GM19043 (cell line): ENCODE data around the gene UNC5B.

Experiments
- ATAC-seq: cut with Tn5 transposase; IDR thresholded peaks from one replicate; pipeline ENCODE4 v1.9.1; 2021; ENCODE audit warnings: low read depth; ENCODE audit not compliant: unreplicated experiment

UNC5B gene

GRCh38 chr10:71212318-71213126 is at the start of gene UNC5B:
Gene UNC5B (plus strand): TSS chr10:71212570. CDS start chr10:71212986, 416 bp downstream.
- no peak for ATAC-seq

GRCh38 chr10:71173466-71173865 is 38.9 kb upstream of the UNC5B start:
- ATAC-seq = no peak

GRCh38 chr10:71176661-71177060 is 35.7 kb upstream of the UNC5B start:
- no peak for ATAC-seq

DNA sequence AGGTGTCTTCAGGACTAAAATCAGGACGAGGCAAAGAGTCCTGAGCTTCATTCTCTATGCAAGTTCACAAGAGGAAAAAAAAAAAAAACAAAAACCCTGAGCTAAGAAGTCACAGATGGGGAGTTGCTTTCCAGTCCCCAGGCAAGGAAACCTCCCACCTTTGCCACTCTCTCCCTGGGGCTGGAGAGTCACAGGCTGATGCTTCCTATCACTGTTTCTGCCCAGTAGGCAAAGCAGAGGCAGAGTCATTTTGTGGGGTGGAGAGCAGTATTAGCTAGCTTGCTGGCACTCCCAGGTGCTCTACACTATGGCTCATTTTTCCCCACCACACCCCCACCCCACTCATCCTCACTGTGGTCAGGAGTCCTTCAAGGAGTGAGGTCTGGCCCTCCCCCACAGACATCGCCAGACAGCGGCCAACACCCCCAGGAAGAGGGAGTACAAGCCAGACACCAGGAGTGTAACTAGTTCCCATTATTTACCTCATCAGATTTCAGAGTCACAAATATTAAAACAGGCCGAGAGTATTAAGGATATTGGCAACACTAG is 34.6 kb upstream of the UNC5B start:
- ATAC-seq = no peak

DNA sequence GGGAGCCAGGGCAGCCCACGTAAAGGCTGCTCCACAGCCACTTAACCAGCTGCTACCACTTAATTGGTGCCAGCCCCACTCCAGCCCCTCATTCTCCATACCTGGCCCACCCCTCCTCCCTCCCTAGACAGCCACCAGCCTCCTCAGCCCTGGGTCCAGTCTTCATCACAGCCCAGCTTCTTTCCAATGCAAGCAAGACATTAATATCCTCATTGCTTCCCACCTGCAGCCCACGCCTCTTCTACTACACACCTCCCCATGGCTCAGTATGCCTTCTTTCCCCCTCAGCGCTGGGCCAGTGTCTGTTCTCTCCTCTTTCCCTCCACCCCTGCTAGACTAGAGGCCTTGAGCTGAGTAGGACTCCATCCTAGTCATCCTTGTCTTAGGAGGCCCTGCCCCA is 33.5 kb upstream of the UNC5B start:
- no peak for ATAC-seq

GRCh38 chr10:71179382-71179781 is 33.0 kb upstream of the UNC5B start:
- no peak for ATAC-seq

GRCh38 chr10:71184421-71184820 is 27.9 kb upstream of the UNC5B start:
- no peak for ATAC-seq

GRCh38 chr10:71185209-71185608 is 27.2 kb upstream of the UNC5B start:
- ATAC-seq = no peak

- ATAC-seq = no peak
These were observed 25.2 kb upstream of the UNC5B start for GRCh38 chr10:71187197-71187596.

DNA sequence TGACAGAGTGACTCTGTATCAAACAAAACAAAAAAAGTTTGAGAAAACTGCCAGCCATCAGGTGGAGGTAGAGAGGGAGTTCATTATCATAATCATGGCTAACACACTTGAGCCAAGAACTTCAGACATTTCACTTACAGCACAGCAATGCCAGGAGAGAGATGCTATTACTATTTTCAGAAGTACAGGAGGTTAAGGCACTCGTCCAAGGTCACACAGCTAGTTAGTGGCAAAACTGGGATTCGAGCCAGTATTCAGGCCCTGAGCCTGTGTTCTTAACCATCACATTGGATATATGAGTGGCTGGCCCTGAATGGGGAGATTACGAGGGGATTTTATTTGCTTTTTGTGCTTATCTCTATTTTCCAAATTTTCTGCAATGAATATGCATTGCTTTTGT is 24.8 kb upstream of the UNC5B start:
- ATAC-seq = no peak

DNA sequence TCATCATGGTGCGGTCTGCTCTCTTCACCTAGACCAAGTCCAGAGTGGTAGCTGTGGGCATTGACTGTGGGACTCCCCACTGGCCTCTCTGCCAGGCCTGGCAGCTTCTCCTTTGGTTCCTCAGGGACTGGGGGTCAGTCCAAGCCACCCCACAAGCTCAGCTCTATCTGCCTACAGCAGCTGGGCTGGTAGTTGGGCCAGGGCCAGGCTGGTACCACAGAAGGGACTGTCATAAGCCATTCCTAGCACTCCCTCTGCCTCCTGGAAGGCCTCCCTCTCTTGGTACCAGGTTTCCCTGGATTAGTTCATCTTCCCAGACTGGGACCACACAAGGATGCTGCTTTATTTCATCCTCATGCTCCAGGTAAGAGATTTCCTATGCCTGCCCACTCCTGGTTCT is 24.2 kb upstream of the UNC5B start:
- ATAC-seq = no peak

DNA sequence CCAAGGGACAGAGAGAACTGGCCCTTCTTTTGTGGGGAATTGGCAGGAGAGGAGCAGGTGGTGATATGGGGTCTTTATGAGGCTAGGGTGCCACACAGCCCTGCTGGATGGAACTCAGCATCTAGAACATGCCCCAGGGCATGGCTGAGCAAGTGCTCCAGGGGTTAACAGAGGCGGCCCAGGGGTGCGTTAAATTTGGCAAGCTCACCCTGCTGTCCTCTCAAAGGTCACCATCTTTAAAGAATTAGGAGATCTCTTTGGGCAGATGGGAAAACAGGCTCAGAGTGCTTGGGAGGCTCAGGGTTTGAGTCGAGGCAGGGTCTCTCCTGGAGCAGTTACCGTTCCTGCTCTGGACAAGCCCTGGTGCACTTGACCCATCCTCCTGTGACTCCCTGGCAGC is 21.4 kb upstream of the UNC5B start:
- no peak for ATAC-seq

- ATAC-seq = no peak
These were observed 20.8 kb upstream of the UNC5B start for GRCh38 chr10:71191551-71192076.

- ATAC-seq = no peak
These were observed 18.9 kb upstream of the UNC5B start for GRCh38 chr10:71193516-71193915.

GRCh38 chr10:71197955-71198354 is 14.4 kb upstream of the UNC5B start:
- no peak for ATAC-seq

DNA sequence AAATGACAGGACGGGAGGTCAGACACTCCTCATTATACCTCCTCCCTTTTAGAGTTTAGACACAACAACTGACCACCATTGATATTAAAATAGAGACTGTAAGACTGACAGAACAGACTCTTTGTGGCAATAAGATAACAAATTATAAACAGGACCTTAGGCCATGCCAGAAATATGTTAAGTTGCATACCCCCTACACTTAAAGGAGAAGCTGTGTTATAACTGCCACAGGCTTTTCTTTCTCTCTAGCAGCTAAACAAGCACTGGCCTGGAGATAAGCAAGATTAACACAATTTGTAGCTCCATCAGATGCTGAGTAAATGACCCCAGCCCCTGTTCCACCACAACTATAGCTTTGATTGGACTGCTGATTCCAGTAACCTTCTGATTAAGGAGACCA is 10.5 kb upstream of the UNC5B start:
- ATAC-seq = no peak

- no peak for ATAC-seq
These were observed 10.1 kb upstream of the UNC5B start for GRCh38 chr10:71202314-71202713.

GRCh38 chr10:71203124-71203523 is 9.2 kb upstream of the UNC5B start:
- ATAC-seq = no peak

DNA sequence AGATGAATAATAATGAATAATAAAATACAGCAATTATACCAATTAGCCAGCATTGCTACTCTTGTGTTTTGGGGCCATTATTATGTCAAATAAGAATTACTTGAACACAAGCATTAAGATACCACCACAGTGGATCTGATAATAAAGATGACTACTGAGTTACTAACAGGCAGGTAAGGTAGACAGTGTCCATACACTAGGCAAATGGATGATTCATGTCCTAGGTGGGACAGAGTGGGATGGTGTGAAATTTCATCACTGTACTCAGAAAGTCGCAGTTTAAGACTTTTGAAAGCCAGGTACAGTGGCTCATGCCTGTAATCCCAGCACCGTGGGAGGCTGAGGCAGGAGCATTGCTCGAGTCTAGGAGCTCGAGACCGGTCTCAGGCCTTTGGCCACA is 8.7 kb upstream of the UNC5B start:
- ATAC-seq = no peak

DNA sequence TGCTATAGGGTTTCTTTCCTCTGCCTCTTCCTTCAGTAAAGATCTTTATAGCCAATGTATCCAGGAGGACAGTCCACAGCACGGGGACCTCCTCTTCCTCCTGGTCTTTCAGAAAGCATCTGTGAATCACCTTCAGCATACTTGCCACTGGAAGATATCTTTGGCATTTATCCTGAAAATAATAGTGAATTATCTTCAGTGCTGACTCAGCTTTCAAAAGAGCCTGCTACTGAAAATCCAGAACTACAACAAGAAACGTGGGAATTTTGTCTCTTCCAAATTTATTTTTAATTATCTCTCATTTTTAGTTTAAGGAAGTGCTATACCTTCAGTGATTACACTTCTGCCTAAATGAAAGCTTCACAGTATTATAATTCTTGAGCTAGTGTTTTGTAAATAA is 7.6 kb upstream of the UNC5B start:
- ATAC-seq = no peak

DNA sequence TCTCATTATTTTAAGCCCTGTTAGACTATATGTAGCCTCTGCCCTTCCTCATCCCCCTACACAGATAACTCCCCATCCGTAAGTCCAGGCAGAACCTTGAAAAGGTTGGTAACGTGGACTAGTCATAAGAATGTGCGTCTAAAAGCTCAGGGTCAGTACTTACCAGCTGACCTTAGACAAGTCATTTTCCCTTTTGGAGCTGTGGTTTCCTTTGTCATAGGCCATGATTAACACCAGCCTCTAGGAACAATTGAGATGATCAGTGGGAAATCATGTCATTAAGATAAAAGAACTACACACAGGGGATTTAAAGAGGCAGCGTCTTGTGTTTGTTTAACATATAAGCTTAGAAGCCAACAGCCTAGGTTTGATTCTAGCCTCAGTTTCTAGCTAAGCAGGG is 6.9 kb upstream of the UNC5B start:
- ATAC-seq = no peak

DNA sequence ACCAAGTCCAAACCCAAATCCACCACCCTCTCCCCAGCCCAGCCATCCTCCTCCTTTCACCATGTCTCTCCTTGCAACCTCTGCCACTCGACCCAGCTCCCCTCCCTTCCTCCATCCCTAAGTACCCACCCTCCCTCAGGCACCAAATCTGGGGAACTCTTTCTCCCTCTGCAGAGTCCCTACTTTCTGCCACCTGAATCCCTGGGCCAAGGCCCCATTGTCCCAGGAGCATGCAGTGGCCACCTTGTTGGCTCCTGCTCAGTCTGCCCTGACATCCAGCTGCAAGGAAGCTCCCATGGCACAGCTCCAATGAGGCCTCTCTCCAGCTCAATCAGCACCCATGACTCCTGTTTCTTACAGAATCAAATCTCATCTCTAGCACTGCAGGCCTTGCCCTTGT is 5.5 kb upstream of the UNC5B start:
- ATAC-seq = no peak
